ENCODE results near the gene NDNF.

The NDNF gene

DNA sequence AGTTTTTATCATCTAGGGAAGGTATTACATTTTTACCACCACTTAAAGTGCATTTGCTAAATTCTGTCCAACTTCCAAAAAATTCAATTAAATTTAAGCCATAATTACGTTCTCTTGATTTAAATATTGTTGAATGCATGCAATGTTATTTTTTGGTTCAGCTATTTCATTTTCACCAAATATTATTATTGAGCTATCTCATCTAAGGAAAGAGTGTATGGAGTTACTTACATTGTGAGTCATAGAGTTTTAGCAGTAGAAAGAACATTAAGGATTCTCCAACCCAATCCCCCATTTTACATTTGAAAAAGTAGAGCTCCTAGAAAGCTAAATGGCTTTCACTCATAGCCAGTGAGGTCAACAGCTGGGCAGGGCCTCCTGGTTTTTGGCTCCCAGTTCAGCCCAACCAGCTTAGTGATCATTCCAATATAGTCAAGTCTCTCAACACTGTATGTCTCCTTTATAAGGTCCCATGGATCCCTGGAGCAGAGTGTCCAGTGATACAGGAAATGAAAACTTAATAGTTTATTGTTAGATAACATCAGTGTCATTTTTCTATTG lies 60.5 kb downstream of the NDNF start:
- no peak for DNase-seq

DNA sequence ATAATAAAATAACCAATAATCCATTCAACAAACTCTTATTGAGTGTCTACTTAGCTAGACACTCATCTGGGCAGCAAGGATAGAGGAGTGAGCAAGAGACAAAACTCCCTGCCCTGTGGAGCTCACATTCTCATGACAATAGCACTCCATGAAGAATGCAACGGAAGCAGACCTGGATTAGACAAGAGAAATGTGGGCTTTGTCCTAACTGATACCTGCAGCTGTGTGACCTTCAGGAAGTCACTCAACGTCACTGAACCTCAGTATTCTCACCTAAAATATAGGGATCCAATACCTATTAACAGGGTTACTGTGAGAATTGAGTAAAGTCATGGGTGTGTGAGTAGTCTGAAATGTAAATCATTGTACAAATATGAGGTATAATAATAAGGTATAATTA lies 61.2 kb downstream of the NDNF start:
- DNase-seq: no peak

- DNase-seq: no peak
These were observed 62.5 kb downstream of the NDNF start for GRCh38 chr4:121009578-121010478.

- DNase-seq: no peak
These were observed 64.7 kb downstream of the NDNF start for GRCh38 chr4:121007660-121008059.

DNA sequence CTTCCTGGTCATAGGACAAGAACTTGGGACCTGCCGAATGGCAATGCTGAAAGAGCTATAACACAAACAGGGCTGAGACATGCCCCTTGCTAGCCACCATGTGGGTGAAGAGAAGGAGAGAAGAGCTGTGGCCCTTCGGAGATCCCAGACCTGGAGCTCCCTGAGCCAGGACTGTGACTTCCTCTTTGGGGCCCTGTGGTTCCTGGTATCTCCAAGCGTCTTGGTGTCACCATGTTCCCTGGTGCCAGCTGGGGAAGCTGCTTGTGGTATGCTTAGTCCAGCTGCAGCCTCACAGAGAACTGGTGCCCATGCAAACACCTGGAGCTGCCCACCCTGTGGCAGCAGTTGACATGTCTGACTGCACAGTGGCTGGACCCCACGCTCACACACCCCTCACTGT lies 68.5 kb downstream of the NDNF start:
- no peak for DNase-seq

GRCh38 chr4:120995266-120996010 lies 76.9 kb downstream of the NDNF start:
- no peak for DNase-seq

GRCh38 chr4:120994521-120994920 lies 77.8 kb downstream of the NDNF start:
- no peak for DNase-seq

GRCh38 chr4:120991885-120992284 lies 80.5 kb downstream of the NDNF start:
- no peak for DNase-seq

DNA sequence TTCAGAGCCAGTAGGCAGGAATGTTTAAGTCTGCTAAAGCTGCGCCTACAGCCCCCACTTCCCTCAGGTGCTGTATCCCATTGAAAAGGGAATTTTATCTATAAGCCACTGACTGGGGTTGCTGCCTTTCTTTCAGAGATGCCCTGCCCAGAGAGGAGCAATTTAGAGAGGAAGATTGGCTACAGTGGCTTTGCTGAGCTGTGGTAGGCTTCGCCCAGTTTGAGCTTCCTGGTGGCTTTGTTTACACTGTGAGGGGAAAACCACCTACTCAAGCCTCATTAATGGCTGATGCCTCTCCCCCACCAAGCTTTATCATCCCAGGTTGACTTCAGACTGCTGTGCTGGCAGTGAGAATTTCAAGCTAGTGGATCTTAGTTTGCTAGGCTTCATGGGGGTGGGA lies 82.1 kb downstream of the NDNF start:
- DNase-seq: no peak
